GM21447 (cell line): ENCODE measurements around the gene ATP8A2.
"Not testable (repeated sequence)": the region's sequence is repeated elsewhere in the genome, so short reads cannot be mapped to it uniquely, and the experiment has no call there.

Experiments used
- ATAC-seq: cut with Tn5 transposase; IDR thresholded peaks from one replicate; pipeline ENCODE4 v1.9.1; 2021; ENCODE audit not compliant: unreplicated experiment

Gene ATP8A2

GRCh38 chr13:25371875-25372283, at the start of gene ATP8A2:
ATP8A2 (plus strand) TSS chr13:25371974; CDS start chr13:25372213, 239 bp downstream.
- ATAC-seq, result no peak

- no peak for ATAC-seq
Measured at GRCh38 chr13:25324100-25324499, 47.7 kb upstream of the ATP8A2 start.

GRCh38 chr13:25329706-25330105, 42.1 kb upstream of the ATP8A2 start:
- no peak for ATAC-seq

DNA sequence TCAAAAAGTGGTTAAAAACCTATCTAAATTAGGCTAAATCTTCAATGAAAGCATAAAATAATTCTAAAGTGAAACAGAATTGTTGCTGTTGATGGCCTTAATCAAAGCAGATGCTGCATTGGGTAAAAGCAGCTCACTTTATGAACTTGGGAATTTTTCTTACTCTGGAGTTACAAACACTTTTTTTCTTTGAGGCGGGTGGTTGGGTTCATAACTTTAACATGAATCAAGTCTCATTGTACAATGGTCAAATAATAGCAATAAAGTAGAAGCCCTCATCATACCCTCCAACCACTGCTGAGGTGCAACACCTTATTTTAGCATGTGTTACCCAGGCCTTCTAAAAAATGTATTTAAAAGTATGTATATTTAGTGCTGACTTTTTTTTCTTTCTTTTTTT, 41.2 kb upstream of the ATP8A2 start:
- ATAC-seq, result no peak

DNA sequence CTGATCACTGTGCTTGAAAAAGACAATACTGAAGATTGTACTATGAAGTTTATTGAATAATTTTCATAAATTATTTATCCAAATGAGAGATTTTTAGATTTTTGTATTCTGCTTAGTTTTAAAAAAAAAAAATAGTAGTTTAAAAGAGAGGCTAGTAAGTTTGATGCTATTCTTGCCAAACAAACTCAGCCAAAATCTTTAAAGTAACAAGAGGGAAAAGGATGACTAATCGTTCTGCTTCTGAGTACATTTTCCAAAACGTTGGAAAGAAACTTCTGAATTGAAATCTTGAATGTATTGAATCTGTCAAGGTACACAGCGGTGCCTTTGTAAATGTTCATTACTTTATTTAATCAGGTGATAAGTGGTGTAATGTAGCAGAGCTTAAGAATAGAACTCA, 35.9 kb upstream of the ATP8A2 start:
- no peak for ATAC-seq

DNA sequence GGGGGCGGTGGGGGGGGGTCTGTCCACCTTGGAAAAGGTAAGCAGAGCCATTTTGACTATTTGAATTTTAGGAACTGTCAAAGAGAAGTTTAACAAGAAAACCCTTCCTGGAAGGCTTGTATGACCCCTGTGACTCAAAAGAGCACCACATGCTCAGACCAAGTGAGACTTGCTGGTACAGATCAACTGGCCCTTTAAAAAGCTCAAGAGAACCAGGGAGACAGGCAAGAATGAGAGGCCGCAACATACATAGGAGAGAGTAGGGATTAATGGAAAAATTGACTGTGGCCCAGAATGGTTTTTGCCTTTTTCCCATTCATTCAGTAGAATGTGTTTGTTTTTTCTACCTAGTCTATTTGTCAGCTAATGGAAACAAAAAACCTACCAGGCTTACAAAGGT, 26.2 kb upstream of the ATP8A2 start:
- ATAC-seq, result no peak

GRCh38 chr13:25347151-25347550, 24.6 kb upstream of the ATP8A2 start:
- no peak for ATAC-seq

DNA sequence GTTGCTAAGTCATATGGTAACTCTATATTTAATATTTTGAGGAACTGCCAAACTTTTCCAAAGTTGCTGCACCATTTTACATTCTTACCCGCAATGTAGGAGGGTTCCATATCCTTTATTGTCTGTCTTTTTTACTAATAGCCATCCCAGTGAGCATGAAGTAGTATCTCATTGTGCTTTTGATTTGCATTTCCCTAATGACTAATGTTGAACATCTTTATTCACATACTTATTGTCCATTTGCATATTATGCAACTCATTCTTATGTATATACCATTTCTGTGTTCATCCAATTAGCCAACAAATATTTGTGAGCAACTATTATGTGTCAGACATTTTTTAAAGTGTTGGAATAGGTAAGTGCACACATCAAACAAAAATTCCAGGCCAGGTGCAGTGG, 20.4 kb upstream of the ATP8A2 start:
- no peak for ATAC-seq

- ATAC-seq, result no peak
Measured at GRCh38 chr13:25352230-25352629, 19.5 kb upstream of the ATP8A2 start.

DNA sequence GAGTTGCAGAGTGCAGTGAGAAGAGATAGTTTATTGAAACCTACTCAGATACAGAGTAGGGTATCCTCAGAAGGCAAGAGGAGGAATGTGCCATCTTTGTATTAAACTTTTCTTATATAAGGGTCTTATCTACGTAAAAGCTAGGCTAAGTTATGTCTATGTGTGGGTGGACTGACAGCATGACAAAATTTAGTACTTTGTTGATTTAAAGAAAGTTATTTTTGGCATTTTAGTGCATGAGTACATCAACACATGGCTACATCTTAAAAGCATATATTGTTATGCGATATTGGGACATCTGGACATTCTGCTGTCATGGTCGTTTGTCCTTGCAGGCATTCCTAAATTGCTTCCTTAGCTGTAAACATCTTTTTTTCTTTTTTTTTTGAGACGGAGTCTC, 19.0 kb upstream of the ATP8A2 start:
- ATAC-seq, result no peak

DNA sequence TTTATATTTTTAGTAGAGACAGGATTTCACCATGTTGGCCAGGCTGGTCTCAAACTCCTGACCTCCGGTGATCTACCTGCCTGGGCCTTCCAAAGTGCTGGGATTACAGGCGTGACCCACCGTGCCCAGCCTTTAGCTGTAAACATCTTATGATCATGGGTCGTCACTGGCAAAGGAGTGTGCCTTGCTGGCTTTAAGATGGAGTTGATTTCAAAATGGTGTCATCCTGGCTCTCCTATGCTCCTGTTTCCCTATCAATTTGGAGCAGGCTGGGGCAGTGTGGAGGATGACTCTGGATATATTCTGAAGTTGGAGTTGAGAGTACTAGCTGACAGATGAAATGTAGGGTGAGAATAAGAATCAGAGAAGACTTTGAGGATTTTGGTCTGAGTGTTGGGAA, 18.4 kb upstream of the ATP8A2 start:
- no peak for ATAC-seq

DNA sequence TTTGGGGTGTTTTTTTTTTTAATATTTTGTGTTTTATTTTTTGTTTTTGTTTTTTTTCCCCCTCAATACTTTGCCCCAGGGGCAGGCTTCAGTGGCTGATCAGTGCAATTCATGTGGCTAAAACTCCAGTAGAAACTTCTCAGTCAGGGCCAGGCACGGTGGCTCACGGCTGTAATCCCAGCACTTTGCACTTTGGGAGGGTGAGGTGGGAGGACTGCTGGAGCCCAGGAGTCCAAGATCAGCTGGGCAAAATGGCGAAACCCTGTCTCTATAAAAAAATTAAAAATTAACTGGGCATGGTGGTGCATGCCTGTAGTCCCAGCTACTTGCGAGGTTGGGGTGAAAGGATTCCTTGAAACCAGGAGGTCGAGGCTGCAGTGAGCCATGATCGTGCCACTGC, 17.4 kb upstream of the ATP8A2 start:
- no peak for ATAC-seq

DNA sequence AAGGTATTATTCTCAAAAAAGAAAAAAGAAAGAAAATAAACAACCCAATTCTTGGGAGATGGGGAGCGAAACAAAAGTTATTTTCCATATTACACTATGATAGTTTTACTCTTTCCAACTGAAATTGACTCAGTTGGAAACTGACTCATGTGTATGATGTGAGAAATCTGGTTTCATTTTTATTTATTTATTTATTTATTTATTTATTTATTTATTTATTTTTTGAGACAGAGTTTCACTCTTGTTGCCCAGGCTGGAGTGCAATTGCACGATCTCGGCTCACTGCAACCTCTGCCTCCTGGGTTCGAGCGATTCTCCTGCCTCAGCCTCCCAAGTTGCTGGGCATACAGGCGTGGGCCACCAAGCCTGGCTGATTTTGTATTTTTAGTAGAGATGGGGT, 11.3 kb upstream of the ATP8A2 start:
- ATAC-seq, result not testable (repeated sequence)

- no peak for ATAC-seq
Measured at GRCh38 chr13:25365720-25366235, 6.0 kb upstream of the ATP8A2 start.

GRCh38 chr13:25371158-25371874, 458 bp upstream of the ATP8A2 start:
- no peak for ATAC-seq

DNA sequence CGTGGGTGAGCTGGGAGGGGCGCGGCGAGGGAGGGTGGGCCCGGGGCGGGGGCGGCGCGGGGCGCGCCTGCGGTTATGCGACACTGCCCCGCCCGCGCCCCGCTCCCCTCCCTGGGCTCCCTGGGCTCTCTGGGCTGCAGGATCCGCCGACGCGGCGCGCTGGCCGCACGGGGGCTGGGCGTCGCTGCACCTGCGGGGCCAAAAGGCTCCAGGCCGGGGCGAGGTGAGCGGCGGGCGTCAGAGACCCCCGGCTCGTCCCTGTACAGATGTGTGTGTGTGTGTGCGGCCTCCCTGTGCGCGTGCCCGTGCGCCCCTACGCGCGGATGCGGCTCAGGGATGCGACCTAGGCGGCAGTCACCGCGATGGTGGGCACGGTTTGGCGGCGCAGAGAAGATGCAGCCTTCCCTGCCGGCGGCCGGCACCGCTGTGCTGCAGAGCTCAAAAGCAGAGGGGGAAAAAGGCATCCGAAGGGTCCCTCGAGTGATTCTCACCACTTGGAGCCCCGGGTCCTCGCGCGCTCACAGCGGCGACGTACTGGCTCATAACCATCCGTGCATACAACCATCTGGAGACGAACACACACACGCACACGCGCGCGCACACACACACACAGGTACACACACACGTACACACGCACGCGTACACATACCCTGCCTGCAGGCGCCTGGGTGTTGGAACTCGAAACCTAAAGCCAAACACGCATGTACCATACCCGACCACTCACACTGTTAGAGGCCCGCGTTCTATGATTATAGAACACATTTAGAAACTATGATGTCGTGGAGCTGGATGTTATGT, 709 bp downstream of the ATP8A2 start:
- no peak for ATAC-seq

DNA sequence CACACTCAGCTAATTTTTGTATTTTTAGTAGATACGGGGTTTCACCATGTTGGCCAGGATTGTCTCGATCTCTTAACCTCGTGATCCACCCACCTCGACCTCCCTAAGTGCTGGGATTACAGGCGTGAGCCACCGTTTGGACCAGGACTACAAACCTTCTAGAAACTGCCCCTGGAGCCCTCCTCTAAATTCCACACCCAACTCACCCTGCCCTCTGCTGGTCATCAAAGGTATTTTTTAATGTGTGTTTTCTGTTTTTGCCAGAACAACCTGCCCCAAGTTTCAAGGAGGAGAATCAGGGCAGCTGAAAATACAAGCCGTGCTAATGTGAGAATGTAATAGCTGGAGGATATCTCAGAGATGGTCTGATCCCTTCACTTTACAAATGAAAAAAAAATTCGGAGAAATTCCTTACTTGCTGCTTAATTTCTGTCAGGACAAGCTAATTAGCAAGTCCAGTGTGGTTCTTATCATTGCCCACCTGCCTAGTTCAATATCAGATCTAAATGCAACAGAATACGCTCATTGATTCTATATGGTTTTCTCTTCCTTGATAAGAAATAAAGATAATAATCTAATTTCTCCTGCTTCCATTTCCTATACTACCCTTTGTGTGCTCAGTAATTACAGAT, 4.1 kb downstream of the ATP8A2 start:
- no peak for ATAC-seq

DNA sequence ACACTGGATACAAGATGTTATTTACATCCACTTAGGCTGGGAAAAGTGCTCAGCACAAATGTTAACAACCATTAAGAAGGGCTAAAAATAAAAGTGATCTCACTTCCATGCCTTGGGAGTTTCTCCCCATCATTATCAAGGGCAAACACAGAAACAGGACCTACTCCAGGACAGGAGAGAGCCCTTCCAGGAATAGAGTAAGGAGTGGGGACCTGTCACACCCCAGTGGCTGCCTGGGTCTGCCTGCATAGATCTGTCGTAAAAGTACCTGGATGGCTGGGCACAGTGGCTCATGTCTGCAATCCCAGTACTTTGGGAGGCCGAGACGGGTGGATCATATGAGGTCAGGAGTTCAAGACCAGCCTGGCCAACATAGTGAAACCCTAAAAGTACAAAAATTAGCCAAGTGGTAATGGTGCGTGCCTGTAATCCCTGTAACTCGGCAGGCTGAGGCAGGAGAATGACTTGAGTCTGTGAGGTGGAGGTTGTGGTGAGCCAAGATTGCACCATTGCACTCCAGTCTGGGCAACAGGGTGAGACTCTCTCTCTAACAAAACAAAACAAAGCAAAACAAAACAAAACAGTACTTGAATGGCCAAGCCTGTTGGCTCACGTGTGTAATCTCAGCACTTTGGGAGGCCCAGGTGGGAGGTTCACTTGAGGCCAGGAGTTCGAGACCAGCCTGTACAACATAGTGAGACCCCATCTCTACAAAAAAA, 5.6 kb downstream of the ATP8A2 start:
- ATAC-seq, result no peak

DNA sequence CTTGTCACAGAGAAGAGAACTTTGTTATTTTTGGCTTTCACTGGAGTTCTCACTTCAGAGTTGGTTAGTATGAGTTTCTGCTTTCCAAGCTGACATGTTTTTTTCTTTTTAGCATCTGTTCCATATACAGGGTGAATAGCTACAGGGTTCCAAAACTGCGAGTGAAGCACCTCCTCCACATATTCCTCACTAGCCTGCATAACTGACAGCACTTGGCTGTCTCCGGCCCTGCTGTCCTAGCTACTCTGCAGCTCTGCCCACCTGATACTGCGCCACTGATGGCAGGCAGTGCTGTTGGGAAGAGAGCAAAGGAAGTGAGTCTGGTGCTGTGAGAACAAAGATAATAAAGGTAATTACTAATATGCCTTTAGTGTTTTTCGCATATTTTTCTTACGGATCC, 6.8 kb downstream of the ATP8A2 start:
- ATAC-seq, result no peak

GRCh38 chr13:25379011-25379410, 7.2 kb downstream of the ATP8A2 start:
- ATAC-seq, result no peak

DNA sequence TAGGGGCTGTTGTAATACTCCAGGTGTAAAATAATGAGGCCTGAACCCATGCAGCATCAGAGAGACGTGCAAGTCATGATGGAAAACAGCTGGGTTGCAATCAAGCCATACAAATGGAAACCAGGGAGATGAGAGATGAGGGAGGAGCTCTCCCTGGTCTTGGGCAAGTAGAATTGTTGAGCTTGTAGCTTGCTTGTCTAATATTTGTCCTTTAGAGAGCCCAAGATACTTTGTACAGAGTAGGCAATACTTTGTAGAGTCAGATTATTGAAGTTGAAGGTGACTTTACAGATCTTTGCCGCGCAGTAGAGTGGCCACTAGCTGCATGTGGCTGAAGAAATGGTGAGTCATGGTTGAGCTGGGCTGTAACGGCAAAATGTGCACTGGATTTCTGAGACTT, 8.3 kb downstream of the ATP8A2 start:
- ATAC-seq, result no peak
